Ishikawa (cell line): ENCODE results near the gene RRP1.

ENCODE experiments used
- EP300 ChIP-seq: IDR thresholded peaks from 2 replicates; pipeline ENCODE4 v1.6.1; 2012; ENCODE audit warnings: borderline replicate concordance
- TAF1 ChIP-seq: IDR thresholded peaks from 2 replicates; pipeline ENCODE4 v1.6.1; 2012; ENCODE audit warnings: low read depth, mild to moderate bottlenecking
- TEAD4 ChIP-seq: IDR thresholded peaks from 2 replicates; pipeline ENCODE4 v1.6.1; 2012
- TF ChIP-seq, protein P1 (sequence below): IDR thresholded peaks from 2 replicates; pipeline ENCODE4 v1.6.1; 2012

DNA sequence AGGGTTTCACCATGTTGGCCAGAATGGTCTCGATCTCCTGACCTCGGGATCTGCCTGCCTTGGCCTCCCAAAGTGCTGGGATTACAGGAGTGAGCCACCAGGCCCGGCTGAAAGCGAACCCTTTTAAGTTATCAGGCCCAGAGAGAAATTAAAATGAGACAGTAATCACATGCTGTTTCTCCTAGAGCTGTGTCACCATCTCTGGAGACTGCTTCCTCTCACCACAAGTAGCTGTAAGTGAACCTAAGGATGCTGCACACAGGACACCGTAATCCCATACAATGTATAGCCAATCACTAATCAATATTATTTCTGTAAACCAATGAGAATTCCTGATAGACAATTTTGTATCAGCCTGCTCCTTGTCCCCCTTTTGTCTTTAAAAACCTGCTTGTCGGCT is 7.5 kb upstream of the RRP1 start:
- no peak for TF ChIP-seq TEAD4
- TF ChIP-seq, protein P1, sequence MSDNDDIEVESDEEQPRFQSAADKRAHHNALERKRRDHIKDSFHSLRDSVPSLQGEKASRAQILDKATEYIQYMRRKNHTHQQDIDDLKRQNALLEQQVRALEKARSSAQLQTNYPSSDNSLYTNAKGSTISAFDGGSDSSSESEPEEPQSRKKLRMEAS, result no peak
- no peak for TF ChIP-seq TAF1
- TF ChIP-seq EP300, result no peak
